GM12878 (cell line): ENCODE data around the gene NISCH. TPM values are rescaled to one million over a fixed set of nuclear protein-coding genes. Genes with fewer than 3 reads are reported as not detected.

Experiments
- ATAC-seq: fragments of 200-7000 bp; cut with Tn5 transposase; 3 replicates; pipeline ENCODE4 v1.9.1; 2020; ENCODE audit warnings: mild to moderate bottlenecking, moderate library complexity
- Bru-seq: library from RNA; stranded (reverse); fragments of 400-500 nt; gene quantifications from one replicate; lab custom pipeline; 2021; lab: Mats Ljungman, UMichigan
- BruChase-seq, 2 experiments: library from RNA; stranded (reverse); fragments of 400-500 nt; gene quantifications; one replicate each; lab custom pipeline; 2021; lab: Mats Ljungman, UMichigan
- BruUV-seq: library from RNA; stranded (reverse); fragments of 400-500 nt; replicated peaks from 2 replicates; lab custom pipeline; 2021; lab: Mats Ljungman, UMichigan
- CTCF ChIA-PET: fragments of 300-600 bp; sonication (Branson Sonifier 250); formaldehyde crosslinking; extraction: SDS; loops from one replicate; lab custom pipeline; 2021; ENCODE audit warnings: inconsistent platforms; lab: Yijun Ruan, JAX
- POLR2A ChIA-PET: fragments of 350-600 bp; formaldehyde crosslinking; extraction: SDS; loops from one replicate; lab custom pipeline; 2021; ENCODE audit warnings: inconsistent platforms; lab: Charles Lee
- RAD21 ChIA-PET: fragments of 300-600 bp; sonication (Branson Sonifier 250); formaldehyde crosslinking; loops from one replicate; lab custom pipeline; 2023; ENCODE audit warnings: antibody characterized with exemption; ENCODE audit not compliant: unreplicated experiment; lab: Charles Lee
- SMC1A ChIA-PET: fragments of 300-600 bp; sonication (Branson Sonifier 250); formaldehyde crosslinking; loops from one replicate; lab custom pipeline; 2023; ENCODE audit not compliant: unreplicated experiment, uncharacterized antibody; lab: Charles Lee
- DNase-seq: peaks from one replicate; pipeline ENCODE4 v3.0.0-alpha.2; 2011; ENCODE audit warnings: low read depth, low spot score
- FAIRE-seq: peaks from 3 replicates; lab custom pipeline; 2011; peaks lifted over from hg19 to GRCh38; lab: Jason Lieb, UNC
- H2AFZ ChIP-seq: 2 replicates; pipeline ENCODE4 v1.6.0; 2011; ENCODE audit warnings: low read depth, low read length, control low read depth; ENCODE audit not compliant: control insufficient read depth
- H3K27ac ChIP-seq: 2 replicates; pipeline ENCODE4 v1.5.1; 2011; ENCODE audit warnings: control low read depth; ENCODE audit not compliant: control insufficient read depth, insufficient read depth
- H3K27me3 ChIP-seq, 2 experiments: replicated peaks in 1 of 2; 2 replicates each; pipeline versions ENCODE4 v1.6.0 to v1.6.1; 2011; ENCODE audit warnings: low read length in 1 of 2; ENCODE audit not compliant: control insufficient read depth in 2 of 2, insufficient read depth in 2 of 2
- H3K36me3 ChIP-seq, 2 experiments: 2 replicates each; pipeline ENCODE4 v1.5.1; 2011; ENCODE audit warnings: low read length in 1 of 2; ENCODE audit not compliant: control insufficient read depth in 2 of 2, insufficient read depth in 2 of 2
- H3K4me1 ChIP-seq: 2 replicates; pipeline ENCODE4 v1.6.1; 2011; ENCODE audit warnings: mild to moderate bottlenecking, low read length, moderate library complexity, mixed read lengths; ENCODE audit not compliant: control insufficient read depth, insufficient read depth
- H3K4me2 ChIP-seq: 2 replicates; pipeline ENCODE4 v1.6.0; 2011; ENCODE audit warnings: control low read depth; ENCODE audit not compliant: control insufficient read depth, insufficient read depth
- H3K4me3 ChIP-seq: fragments of 200-600 bp; sonication (generic); 2 replicates; pipeline ENCODE4 v1.5.1; 2016
- H3K79me2 ChIP-seq: 2 replicates; pipeline ENCODE4 v1.6.0; 2011; ENCODE audit warnings: low read length; ENCODE audit not compliant: control insufficient read depth, insufficient read depth
- H3K9ac ChIP-seq: 2 replicates; pipeline ENCODE4 v1.8.0; 2011; ENCODE audit warnings: low read length, control low read depth, mixed read lengths; ENCODE audit not compliant: control insufficient read depth, insufficient read depth
- H3K9me3 ChIP-seq: replicated peaks from 3 replicates; pipeline ENCODE4 v1.5.1; 2011; ENCODE audit warnings: mild to moderate bottlenecking, low read length; ENCODE audit not compliant: control insufficient read depth, insufficient read depth
- H4K20me1 ChIP-seq: 2 replicates; pipeline ENCODE4 v1.6.0; 2011; ENCODE audit not compliant: control insufficient read depth, insufficient read depth
- BHLHE40 ChIP-seq, 2 experiments: fragments of 450-650 bp in 1 of 2; IDR thresholded peaks; 2 replicates each; pipeline ENCODE4 v1.6.1; 2011 to 2017; ENCODE audit warnings: low read depth in 2 of 2, borderline replicate concordance in 1 of 2, improper control_type of control experiment in 1 of 2, low read length in 1 of 2, mild to moderate bottlenecking in 1 of 2
- IKZF2 ChIP-seq, 2 experiments: fragments of 450-650 bp; IDR thresholded peaks; 2 replicates each; pipeline ENCODE4 v1.6.1; 2017; ENCODE audit warnings: mild to moderate bottlenecking in 2 of 2, moderate library complexity in 2 of 2
- NR2F1 ChIP-seq: fragments of 450-650 bp; conservative IDR thresholded peaks from 2 replicates; pipeline ENCODE4 v1.6.1; 2017; ENCODE audit warnings: mild to moderate bottlenecking
- POLR2AphosphoS5 ChIP-seq: IDR thresholded peaks from 2 replicates; pipeline ENCODE4 v1.6.1; 2011; ENCODE audit warnings: mild to moderate bottlenecking, low read length, inconsistent platforms
- RUNX3 ChIP-seq: IDR thresholded peaks from 2 replicates; pipeline ENCODE4 v1.6.1; 2012; ENCODE audit warnings: low read length, inconsistent platforms
- STAT3 ChIP-seq: IDR thresholded peaks from 2 replicates; pipeline ENCODE4 v1.6.1; 2011; ENCODE audit warnings: low read depth, low read length, improper control_type of control experiment
- TAF1 ChIP-seq: IDR thresholded peaks from 2 replicates; pipeline ENCODE4 v1.6.1; 2011; ENCODE audit warnings: mild to moderate bottlenecking, low read depth, low read length, borderline replicate concordance
- TCF7 ChIP-seq: IDR thresholded peaks from 2 replicates; pipeline ENCODE4 v1.6.1; 2014; ENCODE audit warnings: antibody characterized with exemption, borderline replicate concordance
- ZNF384 ChIP-seq: IDR thresholded peaks from 2 replicates; pipeline ENCODE4 v1.6.1; 2012; ENCODE audit warnings: low read depth, mild to moderate bottlenecking, low read length, improper control_type of control experiment, borderline replicate concordance
- WGBS: methylation state at CpG from one replicate; pipeline ENCODE4 v1.1.6; 2016; ENCODE audit warnings: low lambda C conversion rate; ENCODE audit not compliant: insufficient replicate concordance, insufficient coverage; ENCODE audit errors: missing lambda C conversion rate; 5-methylcytosine and 5-hydroxymethylcytosine counted together
- in situ Hi-C: fragments of 300-500 bp; cut with MboI; formaldehyde crosslinking; loops from 9 replicates; pipeline ENCODE4 v1.14.3; 2018; ENCODE audit warnings: mixed read lengths
- intact Hi-C: fragments of 100-400 bp; cut with micrococcal nuclease; formaldehyde crosslinking; loops from one replicate; pipeline ENCODE4 v1.14.2; 2022; ENCODE audit not compliant: unreplicated experiment
- long read RNA-seq, 2 experiments: library from polyadenylated mRNA; unstranded; transcript quantifications; one replicate each; pipeline ENCODE4 v2.0.0, GENCODE V29; 2019 to 2020
- polyA minus RNA-seq, 3 experiments: library from RNA; depleted of rRNA, polyadenylated mRNA; stranded (reverse); fragments of >200 nt; gene quantifications; 2 replicates each; pipeline ENCODE4 v1.2.3, GENCODE V29; 2011
- polyA plus RNA-seq, 11 experiments: library from polyadenylated mRNA; depleted of rRNA in 4 of 11; unstranded in 6 of 11; stranded (reverse) in 5 of 11; fragments of >200 nt; fragmentation: Nextera tagmentation in 4 of 11; fragmentation: Illumina TruSeq in 1 of 11; extraction: Ambion mirVana in 4 of 11; extraction: Trizol in 1 of 11; gene quantifications; 1 replicate in 1 of 11; 2 replicates in 10 of 11; pipeline versions ENCODE4 v1.2.1 to v1.2.3, GENCODE V29; 2011 to 2016; ENCODE audit warnings: inconsistent platforms in 2 of 11, missing spikeins in 2 of 11, low read depth in 1 of 11
- total RNA-seq, 4 experiments: library from RNA; depleted of rRNA in 3 of 4; stranded (reverse); fragments of >200 nt in 3 of 4; fragmentation: Illumina TruSeq in 1 of 4; extraction: Trizol in 1 of 4; gene quantifications; 2 replicates each; pipeline versions ENCODE4 v1.2.1 to v1.2.3, GENCODE V29; 2013 to 2021
- TF ChIP-seq, protein P1 (sequence below): fragments of 150-350 bp; IDR thresholded peaks from 2 replicates; pipeline ENCODE4 v1.6.1; 2014; ENCODE audit warnings: mild to moderate bottlenecking, low read depth, low read length
- TF ChIP-seq, protein P2 (sequence below): fragments of 450-650 bp; IDR thresholded peaks from 2 replicates; pipeline ENCODE4 v1.6.1; 2018; ENCODE audit warnings: mild to moderate bottlenecking, low read depth, moderate library complexity; ENCODE audit not compliant: partially characterized antibody
- TF ChIP-seq, protein P3 (sequence below): IDR thresholded peaks from 2 replicates; pipeline ENCODE4 v1.6.1; 2011; ENCODE audit warnings: borderline replicate concordance, low read depth, mild to moderate bottlenecking, moderate library complexity, mixed read lengths, low read length; ENCODE audit not compliant: insufficient read depth; ENCODE audit errors: extremely low read length

NISCH gene
- 170 and 189 TPM in 2 replicates for total RNA-seq (2013; cell fraction: nucleolus; rRNA removed)
- 36.3 and 36.5 TPM in 2 replicates for total RNA-seq (2014; rRNA removed)
- 16.1 and 16.6 TPM in 2 replicates for total RNA-seq (2014; rRNA removed; fragmentation: Illumina TruSeq; extraction: Trizol)
- total RNA-seq (2021), result 42.5 and 52.5 TPM in 2 replicates
- 16.4 TPM for polyA plus RNA-seq (2011; ENCODE audit: low read depth)
- polyA plus RNA-seq (2011; rRNA removed), result 26.9 and 39.0 TPM in 2 replicates
- 37.5 and 47.9 TPM in 2 replicates for polyA plus RNA-seq (2011; cell fraction: cytosol; rRNA removed)
- 404 and 409 TPM in 2 replicates for polyA plus RNA-seq (2011; cell fraction: nucleus; rRNA removed)
- 32.7 and 32.8 TPM in 2 replicates for polyA plus RNA-seq (2012)
- 19.2 and 25.0 TPM in 2 replicates for polyA plus RNA-seq (2014; fragmentation: Illumina TruSeq; extraction: Trizol)
- polyA plus RNA-seq (2014; fragmentation: Nextera tagmentation; extraction: Ambion mirVana), result 1 to 10 TPM in 1 of 2 experiments, under 1 TPM in 1; 0.76 to 1.5 TPM
- 45.3 and 48.9 TPM in 2 replicates for polyA plus RNA-seq (2014; rRNA removed)
- 10 to 100 TPM; 23.7 to 24.2 TPM for polyA plus RNA-seq (2016; fragmentation: Nextera tagmentation; extraction: Ambion mirVana)
- 39.2 and 53.1 TPM in 2 replicates for polyA minus RNA-seq (2011; rRNA and poly(A)+ RNA removed)
- 20.0 and 23.0 TPM in 2 replicates for polyA minus RNA-seq (2011; cell fraction: cytosol; rRNA and poly(A)+ RNA removed)
- polyA minus RNA-seq (2011; cell fraction: nucleus; rRNA and poly(A)+ RNA removed), result 51.7 and 84.7 TPM in 2 replicates
- percentile 77 among the genes with signal in this experiment for Bru-seq, nascent RNA
- percentile 88 among the genes with signal in this experiment for BruChase-seq, experiment 1, labeled RNA remaining after a 6-hour chase
- BruChase-seq, experiment 2, labeled RNA remaining after a 2-hour chase, result percentile 84 among the genes with signal in this experiment
- long read RNA-seq, experiment 1, full-length matches to known transcripts, result 6 of 10 reads
- long read RNA-seq, experiment 1, partial matches to known transcripts, result 3 of 10 reads
- long read RNA-seq, experiment 1, other reads (novel, unspliced or antisense), result 1 of 10 reads
- long read RNA-seq, experiment 2, partial matches to known transcripts, result 7 of 9 reads
- long read RNA-seq, experiment 2, other reads (novel, unspliced or antisense), result 1 of 9 reads

DNA sequence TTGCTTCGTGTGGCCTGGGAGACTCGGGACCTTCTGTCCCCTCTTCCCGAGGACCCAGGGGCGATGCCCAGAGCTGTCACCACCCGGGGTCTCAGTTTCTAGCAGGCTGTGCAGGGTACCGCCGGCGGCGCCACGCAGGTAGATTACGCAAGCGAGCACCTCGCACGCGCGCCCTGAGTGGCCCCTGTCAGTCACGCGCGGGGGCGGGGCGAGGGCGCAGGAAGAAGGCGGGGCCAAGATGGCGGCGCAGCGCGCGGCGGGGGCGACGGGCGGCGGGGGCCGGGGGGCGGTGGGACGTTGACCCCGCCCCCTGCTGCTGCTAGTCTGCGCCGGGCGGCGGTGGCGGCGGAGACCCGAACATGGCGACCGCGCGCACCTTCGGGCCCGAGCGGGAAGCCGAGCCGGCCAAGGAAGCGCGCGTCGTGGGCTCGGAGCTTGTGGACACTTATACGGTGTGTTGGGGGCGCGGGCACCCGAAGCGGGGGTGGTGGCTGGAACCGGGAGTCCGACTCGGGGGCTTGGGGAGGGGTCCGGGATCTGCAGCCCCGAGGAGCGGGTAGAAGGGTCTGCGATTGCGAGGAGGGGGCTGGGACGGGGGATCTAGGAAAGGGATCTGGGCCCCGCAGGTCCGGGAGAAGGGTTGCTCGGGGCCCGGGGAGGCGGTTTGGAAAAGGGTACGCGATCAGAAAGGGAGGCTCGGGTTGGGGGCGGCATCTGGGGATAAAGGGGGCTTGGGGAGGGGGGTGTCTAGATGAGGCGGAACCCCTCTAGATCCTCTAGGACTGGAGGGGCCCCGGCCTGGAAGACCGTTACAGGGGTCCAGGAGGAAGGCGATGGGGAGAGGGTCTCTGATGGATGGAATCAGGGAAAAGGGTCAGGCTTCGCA is at the start of gene NISCH:
Gene NISCH, plus strand, starts transcription at position 322 of the 886 bp plus-strand sequence. Its CDS starts 38 bp downstream, at position 360.
- Histone ChIP-seq H4K20me1 (no peaks in the 10 kb centered on the region), H3K4me2 (peak within 1 kb of the TSS; percentile 98), H3K36me3 (peaks cover 0 to 10% of the 10 kb centered on the region in 2 experiments; a peak in 3 of 4 replicates), H2AFZ (peak within 1 kb of the TSS; percentile 98), H3K4me1 (peaks cover 36% of the 10 kb centered on the region), H3K27me3 (no peaks in the 10 kb centered on the region), H3K4me3 (peak within 1 kb of the TSS; percentile 88), H3K27ac (peak within 1 kb of the TSS; percentile 84), H3K9me3 (no peaks in the 10 kb centered on the region), H3K79me2 (peaks cover 26% of the 10 kb centered on the region), H3K9ac (peak within 1 kb of the TSS; percentile 93)
- ATAC-seq (peak; percentile 90), DNase-seq (peak; percentile 30), FAIRE-seq (peak; percentile 83)
- no TSS peak for BruUV-seq
- SMC1A ChIA-PET, result interaction anchor here (1.1 kb wide), 1 partner anchor 43 kb away, joined by 3 read pairs; no protein-coding TSS in a partner anchor
- intact Hi-C loops, result loop anchor here (5.0 to 10.0 kb wide), 2 partner anchors 82 to 229 kb away; partner anchors contain the start of genes GNL3, PBRM1 and UQCC5
- in situ Hi-C loops, result no loop called here
- 7% methylated on average over 24 of the region's 86 CpGs for WGBS
- CTCF ChIA-PET, result interaction anchor here (0.5 kb wide), 1 partner anchor 43 kb away, joined by 5 read pairs; no protein-coding TSS in a partner anchor
- POLR2A ChIA-PET, result no interaction called here
- RAD21 ChIA-PET, result interaction anchor here (0.6 kb wide), 1 partner anchor 41 kb away, joined by 3 read pairs; no protein-coding TSS in a partner anchor
- TF ChIP-seq, protein P1, sequence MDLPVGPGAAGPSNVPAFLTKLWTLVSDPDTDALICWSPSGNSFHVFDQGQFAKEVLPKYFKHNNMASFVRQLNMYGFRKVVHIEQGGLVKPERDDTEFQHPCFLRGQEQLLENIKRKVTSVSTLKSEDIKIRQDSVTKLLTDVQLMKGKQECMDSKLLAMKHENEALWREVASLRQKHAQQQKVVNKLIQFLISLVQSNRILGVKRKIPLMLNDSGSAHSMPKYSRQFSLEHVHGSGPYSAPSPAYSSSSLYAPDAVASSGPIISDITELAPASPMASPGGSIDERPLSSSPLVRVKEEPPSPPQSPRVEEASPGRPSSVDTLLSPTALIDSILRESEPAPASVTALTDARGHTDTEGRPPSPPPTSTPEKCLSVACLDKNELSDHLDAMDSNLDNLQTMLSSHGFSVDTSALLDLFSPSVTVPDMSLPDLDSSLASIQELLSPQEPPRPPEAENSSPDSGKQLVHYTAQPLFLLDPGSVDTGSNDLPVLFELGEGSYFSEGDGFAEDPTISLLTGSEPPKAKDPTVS, result no peak
- TF ChIP-seq NR2F1 (0 out of 2 replicates have a peak, but pooled peaks have one; percentile 41), BHLHE40 (IDR thresholded peaks at IDR 0.05; ENCODE audit: borderline replicate concordance in 1 of 2, low read depth in 2 of 2, low read length in 1 of 2) (peak; percentile 87 to 96), STAT3 (no peak), POLR2AphosphoS5 (peak; percentile 77; the same call in 1 of the 2 replicates), IKZF2 (IDR thresholded peaks at IDR 0.05) (no peak), TCF7 (no peak), TAF1 (peak; percentile 55; the same call in 1 of the 2 replicates), RUNX3 (no peak), ZNF384 (no peak)
- TF ChIP-seq, protein P2, sequence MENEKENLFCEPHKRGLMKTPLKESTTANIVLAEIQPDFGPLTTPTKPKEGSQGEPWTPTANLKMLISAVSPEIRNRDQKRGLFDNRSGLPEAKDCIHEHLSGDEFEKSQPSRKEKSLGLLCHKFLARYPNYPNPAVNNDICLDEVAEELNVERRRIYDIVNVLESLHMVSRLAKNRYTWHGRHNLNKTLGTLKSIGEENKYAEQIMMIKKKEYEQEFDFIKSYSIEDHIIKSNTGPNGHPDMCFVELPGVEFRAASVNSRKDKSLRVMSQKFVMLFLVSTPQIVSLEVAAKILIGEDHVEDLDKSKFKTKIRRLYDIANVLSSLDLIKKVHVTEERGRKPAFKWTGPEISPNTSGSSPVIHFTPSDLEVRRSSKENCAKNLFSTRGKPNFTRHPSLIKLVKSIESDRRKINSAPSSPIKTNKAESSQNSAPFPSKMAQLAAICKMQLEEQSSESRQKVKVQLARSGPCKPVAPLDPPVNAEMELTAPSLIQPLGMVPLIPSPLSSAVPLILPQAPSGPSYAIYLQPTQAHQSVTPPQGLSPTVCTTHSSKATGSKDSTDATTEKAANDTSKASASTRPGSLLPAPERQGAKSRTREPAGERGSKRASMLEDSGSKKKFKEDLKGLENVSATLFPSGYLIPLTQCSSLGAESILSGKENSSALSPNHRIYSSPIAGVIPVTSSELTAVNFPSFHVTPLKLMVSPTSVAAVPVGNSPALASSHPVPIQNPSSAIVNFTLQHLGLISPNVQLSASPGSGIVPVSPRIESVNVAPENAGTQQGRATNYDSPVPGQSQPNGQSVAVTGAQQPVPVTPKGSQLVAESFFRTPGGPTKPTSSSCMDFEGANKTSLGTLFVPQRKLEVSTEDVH, result no peak
- TF ChIP-seq, protein P3, sequence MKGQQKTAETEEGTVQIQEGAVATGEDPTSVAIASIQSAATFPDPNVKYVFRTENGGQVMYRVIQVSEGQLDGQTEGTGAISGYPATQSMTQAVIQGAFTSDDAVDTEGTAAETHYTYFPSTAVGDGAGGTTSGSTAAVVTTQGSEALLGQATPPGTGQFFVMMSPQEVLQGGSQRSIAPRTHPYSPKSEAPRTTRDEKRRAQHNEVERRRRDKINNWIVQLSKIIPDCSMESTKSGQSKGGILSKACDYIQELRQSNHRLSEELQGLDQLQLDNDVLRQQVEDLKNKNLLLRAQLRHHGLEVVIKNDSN, result peak; percentile 78
